ENCODE data around the gene ZSCAN21.

ZSCAN21 gene

DNA sequence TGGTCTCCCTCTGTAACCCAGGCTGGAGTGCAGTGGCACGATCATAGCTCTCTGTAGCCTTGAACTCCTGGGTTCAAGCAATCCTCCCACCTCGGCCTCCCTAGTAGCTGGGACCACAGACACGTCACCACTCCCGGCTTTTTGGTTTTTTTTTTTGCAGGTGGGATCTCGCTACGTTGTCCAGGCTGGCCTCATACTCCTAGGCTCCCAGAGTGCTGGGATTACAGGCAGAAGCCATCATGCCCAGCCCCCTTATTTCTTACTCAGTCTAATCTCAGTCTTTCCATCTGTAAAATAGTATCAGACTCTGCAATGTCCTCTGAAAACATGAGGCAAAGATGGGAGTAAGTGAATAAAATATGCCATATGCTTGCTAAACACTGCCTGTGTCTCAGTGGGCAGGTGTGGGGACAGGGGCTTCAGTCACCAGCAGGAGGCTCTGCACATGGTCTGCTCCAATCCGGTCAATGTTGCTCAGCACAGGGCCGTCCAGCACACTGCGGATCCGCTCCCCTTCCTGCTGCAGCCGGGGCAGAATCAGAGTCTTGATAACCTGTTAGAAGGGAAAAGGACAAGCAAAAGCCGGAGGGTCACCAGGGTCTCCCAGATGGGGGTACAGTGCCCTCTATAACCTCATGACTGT, 60.1 kb downstream of the ZSCAN21 start:
- Mint-ChIP-seq H3K4me3 (no peak overlapping the region), H3K27me3 (ENCODE audit: low read depth) (no peaks in the 10 kb centered on the region), H3K36me3 (ENCODE audit: low read depth) (peaks cover 17% of the 10 kb centered on the region), H3K4me1 (ENCODE audit: low read depth) (no peaks in the 10 kb centered on the region), H3K9me3 (no peaks in the 10 kb centered on the region), H3K27ac (no peak overlapping the region)

DNA sequence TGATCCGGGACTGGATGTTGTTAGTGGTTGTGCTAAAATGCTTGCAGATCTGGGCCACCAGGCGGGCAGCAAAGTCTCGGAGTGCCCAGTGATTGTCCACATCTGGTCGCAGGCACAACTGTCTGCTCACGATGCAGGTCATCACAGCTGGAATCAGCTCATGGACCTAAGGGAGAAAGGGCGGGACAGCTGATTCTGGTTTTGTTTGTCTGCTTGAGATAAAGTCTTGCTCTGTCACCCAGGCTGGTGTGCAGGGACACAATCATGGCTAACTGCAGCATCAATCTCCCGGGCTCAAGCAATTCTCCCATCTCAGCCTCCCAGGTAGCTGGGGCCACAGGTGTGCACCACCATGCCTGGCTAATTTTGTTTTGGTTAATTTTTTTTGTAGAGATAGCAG, 61.6 kb downstream of the ZSCAN21 start:
- no peaks in the 10 kb centered on the region for H3K4me1 Mint-ChIP-seq (ENCODE audit: low read depth)

DNA sequence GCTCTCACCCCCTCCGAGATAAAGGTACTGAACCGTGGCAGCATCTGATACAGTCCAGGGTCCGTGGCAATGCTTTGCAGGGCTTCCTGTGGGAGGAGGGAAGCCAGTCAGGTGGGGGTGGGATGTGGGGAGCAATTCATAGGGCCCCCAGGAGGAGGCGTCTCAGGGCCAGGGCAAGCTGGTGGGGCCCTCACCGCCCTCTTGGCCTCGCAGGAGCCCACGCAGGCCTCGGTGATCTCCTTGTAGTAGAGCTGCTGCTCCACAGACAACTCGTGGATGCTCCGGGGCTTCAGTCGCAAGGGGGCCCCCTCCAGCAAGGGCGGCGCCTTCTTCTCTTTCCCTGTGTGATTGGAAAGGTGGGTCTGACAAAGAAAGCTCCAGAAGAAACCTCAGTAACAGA, 62.3 kb downstream of the ZSCAN21 start:
- Mint-ChIP-seq H3K9me3 (no peaks in the 10 kb centered on the region), H3K36me3 (ENCODE audit: low read depth) (peaks cover 21% of the 10 kb centered on the region), H3K27ac (no peak overlapping the region), H3K4me3 (no peak overlapping the region), H3K4me1 (ENCODE audit: low read depth) (no peaks in the 10 kb centered on the region), H3K27me3 (ENCODE audit: low read depth) (no peaks in the 10 kb centered on the region)

More for the DNA sequence above, 61.6 kb downstream of the ZSCAN21 start:
- H3K36me3 Mint-ChIP-seq (ENCODE audit: low read depth), result peaks cover 17% of the 10 kb centered on the region
- H3K27me3 Mint-ChIP-seq (ENCODE audit: low read depth), result no peaks in the 10 kb centered on the region
- H3K9me3 Mint-ChIP-seq, result no peaks in the 10 kb centered on the region
- H3K27ac Mint-ChIP-seq, result no peak overlapping the region
- H3K4me3 Mint-ChIP-seq, result no peak overlapping the region
